22Rv1 (cell line): Measurements from ENCODE around the gene LRGUK.
"Not testable (repeated sequence)": the region's sequence is repeated elsewhere in the genome, so short reads cannot be mapped to it uniquely, and the experiment has no call there.

Experiments
- H3K27ac ChIP-seq: fragments of 450-650 bp; 2 replicates; pipeline ENCODE4 v1.5.1; 2017
- ZFX ChIP-seq: fragments of 450-650 bp; IDR thresholded peaks from 2 replicates; pipeline ENCODE4 v1.6.1; 2017; ENCODE audit warnings: antibody characterized with exemption, borderline replicate concordance
- TF ChIP-seq, protein P1 (sequence below): fragments of 450-650 bp; IDR thresholded peaks from 2 replicates; pipeline ENCODE4 v1.5.1; 2017; ENCODE audit warnings: mild to moderate bottlenecking

Gene LRGUK

GRCh38 chr7:134287916-134288659 lies 160.9 kb downstream of the LRGUK start:
- TF ChIP-seq, protein P1, sequence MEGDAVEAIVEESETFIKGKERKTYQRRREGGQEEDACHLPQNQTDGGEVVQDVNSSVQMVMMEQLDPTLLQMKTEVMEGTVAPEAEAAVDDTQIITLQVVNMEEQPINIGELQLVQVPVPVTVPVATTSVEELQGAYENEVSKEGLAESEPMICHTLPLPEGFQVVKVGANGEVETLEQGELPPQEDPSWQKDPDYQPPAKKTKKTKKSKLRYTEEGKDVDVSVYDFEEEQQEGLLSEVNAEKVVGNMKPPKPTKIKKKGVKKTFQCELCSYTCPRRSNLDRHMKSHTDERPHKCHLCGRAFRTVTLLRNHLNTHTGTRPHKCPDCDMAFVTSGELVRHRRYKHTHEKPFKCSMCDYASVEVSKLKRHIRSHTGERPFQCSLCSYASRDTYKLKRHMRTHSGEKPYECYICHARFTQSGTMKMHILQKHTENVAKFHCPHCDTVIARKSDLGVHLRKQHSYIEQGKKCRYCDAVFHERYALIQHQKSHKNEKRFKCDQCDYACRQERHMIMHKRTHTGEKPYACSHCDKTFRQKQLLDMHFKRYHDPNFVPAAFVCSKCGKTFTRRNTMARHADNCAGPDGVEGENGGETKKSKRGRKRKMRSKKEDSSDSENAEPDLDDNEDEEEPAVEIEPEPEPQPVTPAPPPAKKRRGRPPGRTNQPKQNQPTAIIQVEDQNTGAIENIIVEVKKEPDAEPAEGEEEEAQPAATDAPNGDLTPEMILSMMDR = no peak
- TF ChIP-seq ZFX = no peak
- no peak overlapping the region for H3K27ac ChIP-seq

GRCh38 chr7:134289423-134289822 lies 162.3 kb downstream of the LRGUK start:
- TF ChIP-seq ZFX = no peak
- TF ChIP-seq, protein P1 = no peak
- no peak overlapping the region for H3K27ac ChIP-seq

DNA sequence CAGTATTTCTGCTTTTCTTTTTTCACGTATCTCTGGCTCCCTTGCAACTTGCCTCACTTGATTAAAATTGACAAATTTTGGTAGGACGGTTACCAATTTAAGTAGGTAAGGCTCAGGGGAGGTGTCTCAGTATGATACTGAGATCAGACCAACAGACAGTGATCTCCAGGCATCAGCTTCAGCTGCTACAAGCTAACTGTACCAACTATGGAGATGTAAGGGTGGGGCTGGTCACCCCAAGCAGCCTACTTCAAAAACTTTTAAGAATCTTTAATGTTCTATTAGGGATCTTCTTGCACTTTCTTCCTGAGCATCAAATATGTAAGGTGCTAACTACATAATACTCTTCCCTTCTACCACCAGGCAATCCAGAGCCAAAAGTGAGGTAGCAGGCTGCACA lies 162.7 kb downstream of the LRGUK start:
- no peak for TF ChIP-seq ZFX
- TF ChIP-seq, protein P1 = no peak
- no peak overlapping the region for H3K27ac ChIP-seq

- TF ChIP-seq, protein P1 = no peak
- no peak for TF ChIP-seq ZFX
- H3K27ac ChIP-seq = no peak overlapping the region
These were observed 163.1 kb downstream of the LRGUK start for GRCh38 chr7:134290286-134290685.

DNA sequence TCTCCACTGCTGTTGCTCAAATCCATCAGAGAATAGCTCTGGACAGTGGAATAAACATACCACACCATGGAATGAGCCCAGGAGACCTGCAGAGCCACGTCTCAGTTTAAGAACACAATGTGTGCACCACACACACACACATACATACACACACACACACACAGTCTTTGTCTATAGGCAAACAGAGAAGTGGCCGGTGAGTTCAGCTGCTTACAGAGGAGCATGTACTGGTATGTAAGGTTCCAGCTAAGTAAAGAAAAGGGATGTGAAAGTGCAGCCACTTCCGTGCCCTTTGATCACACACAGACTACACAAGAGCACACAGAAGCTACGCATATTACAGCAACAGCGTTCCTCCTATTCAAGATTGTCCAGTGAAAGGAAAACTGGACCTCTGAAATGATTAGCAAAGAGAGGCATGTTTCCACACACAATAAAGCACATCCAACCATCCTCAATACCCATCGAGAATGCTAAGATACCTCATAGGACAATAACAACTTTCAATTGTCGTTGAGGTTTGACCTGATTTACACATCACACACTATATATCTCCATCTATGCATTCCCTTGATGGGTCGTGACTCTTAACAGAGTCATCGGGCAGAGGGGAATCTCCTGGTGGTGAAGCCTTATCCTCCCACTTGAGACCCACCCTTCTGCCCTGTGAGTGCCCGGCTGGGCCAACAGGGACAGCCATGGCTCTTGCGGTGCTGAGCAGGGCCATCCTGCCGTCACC lies 166.0 kb downstream of the LRGUK start:
- TF ChIP-seq, protein P1 = no peak
- no peak for TF ChIP-seq ZFX
- no peak overlapping the region for H3K27ac ChIP-seq

DNA sequence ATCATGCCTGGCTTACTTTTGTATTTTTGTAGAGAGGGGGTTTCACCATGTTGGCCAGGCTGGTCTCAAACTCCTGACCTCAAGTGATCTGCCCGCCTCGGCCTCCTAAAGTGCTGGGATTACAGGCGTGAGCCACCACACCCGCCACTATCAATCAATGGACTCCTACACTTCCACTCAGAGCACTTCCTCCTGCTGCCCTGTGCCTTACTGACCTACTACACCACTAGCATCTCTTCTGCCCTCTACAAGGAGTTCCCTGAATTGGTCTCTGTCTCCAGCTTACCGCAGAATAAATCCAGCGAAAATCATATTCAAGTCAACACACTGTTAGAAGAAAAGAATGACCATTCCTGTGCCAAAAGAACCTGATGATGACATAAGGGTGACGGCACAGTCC lies 168.8 kb downstream of the LRGUK start:
- not testable (repeated sequence) for H3K27ac ChIP-seq

- no peak overlapping the region for H3K27ac ChIP-seq
- no peak for TF ChIP-seq ZFX
- TF ChIP-seq, protein P1 = no peak
These were observed 170.3 kb downstream of the LRGUK start for GRCh38 chr7:134297489-134297888.
